Lower lobe of right lung (tissue), 2 donors: ENCODE data around the gene BANF1. TPM values are rescaled to one million over a fixed set of nuclear protein-coding genes. Genes with fewer than 3 reads are reported as not detected.

Source experiments
- ATAC-seq, 2 donors: fragments of 200-7000 bp; cut with Tn5 transposase; one replicate each; pipeline ENCODE4 v1.9.1; 2020 to 2022; ENCODE audit warnings: mild to moderate bottlenecking in 2 of 2, moderate library complexity in 2 of 2
- DNase-seq: peaks from one replicate; pipeline ENCODE4 v3.0.0-alpha.2; 2020
- H3K27ac ChIP-seq: fragments of 200-600 bp; one replicate; pipeline ENCODE4 v1.8.0; 2022
- H3K27me3 ChIP-seq: fragments of 200-600 bp; one replicate; pipeline ENCODE4 v1.8.0; 2022; ENCODE audit warnings: low read depth
- H3K36me3 ChIP-seq: fragments of 200-600 bp; one replicate; pipeline ENCODE4 v1.8.0; 2022; ENCODE audit warnings: mild to moderate bottlenecking
- H3K4me1 ChIP-seq: fragments of 200-600 bp; one replicate; pipeline ENCODE4 v1.8.0; 2022
- H3K4me3 ChIP-seq: fragments of 200-600 bp; one replicate; pipeline ENCODE4 v1.8.0; 2022; ENCODE audit warnings: mild to moderate bottlenecking
- H3K9me3 ChIP-seq: fragments of 200-600 bp; one replicate; pipeline ENCODE4 v1.8.0; 2022
- intact Hi-C: fragments of 100-400 bp; cut with DNase I; formaldehyde crosslinking; loops from one replicate; pipeline ENCODE4 v1.11.0; 2022
- total RNA-seq: library from RNA; stranded (reverse); fragmentation: NEBNext Ultra II Directional; extraction: Animal tissue kit (Norgen Biotek cat#: 25700); gene quantifications from one replicate; pipeline ENCODE4 v1.2.1, GENCODE V29; 2021
- TF ChIP-seq, protein P1 (sequence below): fragments of 200-600 bp; IDR thresholded peaks from one replicate; pipeline ENCODE4 v1.8.0; 2022; ENCODE audit warnings: antibody characterized with exemption, mild to moderate bottlenecking
- donor health status: DM: no; HTN: yes; CAD: no; lungs with severe emphysema.

BANF1 gene
- total RNA-seq, 1 donor from 2014 or later, result 156 TPM

GRCh38 chr11:66051766-66052663 is 49.7 kb downstream of the BANF1 start, which contains the start of gene SF3B2:
Gene SF3B2, plus strand, starts transcription at chr11:66052364. Its CDS starts 21 bp downstream, at chr11:66052385.
- peak; percentile 99 for ATAC-seq
- peaks cover 36% of the 10 kb centered on the region for H3K36me3 ChIP-seq
- intact Hi-C loops, result no loop called here
- peak within 1 kb of the TSS; percentile 92 for H3K27ac ChIP-seq
- TF ChIP-seq, protein P1, sequence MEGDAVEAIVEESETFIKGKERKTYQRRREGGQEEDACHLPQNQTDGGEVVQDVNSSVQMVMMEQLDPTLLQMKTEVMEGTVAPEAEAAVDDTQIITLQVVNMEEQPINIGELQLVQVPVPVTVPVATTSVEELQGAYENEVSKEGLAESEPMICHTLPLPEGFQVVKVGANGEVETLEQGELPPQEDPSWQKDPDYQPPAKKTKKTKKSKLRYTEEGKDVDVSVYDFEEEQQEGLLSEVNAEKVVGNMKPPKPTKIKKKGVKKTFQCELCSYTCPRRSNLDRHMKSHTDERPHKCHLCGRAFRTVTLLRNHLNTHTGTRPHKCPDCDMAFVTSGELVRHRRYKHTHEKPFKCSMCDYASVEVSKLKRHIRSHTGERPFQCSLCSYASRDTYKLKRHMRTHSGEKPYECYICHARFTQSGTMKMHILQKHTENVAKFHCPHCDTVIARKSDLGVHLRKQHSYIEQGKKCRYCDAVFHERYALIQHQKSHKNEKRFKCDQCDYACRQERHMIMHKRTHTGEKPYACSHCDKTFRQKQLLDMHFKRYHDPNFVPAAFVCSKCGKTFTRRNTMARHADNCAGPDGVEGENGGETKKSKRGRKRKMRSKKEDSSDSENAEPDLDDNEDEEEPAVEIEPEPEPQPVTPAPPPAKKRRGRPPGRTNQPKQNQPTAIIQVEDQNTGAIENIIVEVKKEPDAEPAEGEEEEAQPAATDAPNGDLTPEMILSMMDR, result no peak
- peak; percentile 100 for DNase-seq
- peak within 1 kb of the TSS; percentile 99 for H3K4me3 ChIP-seq
- no peaks in the 10 kb centered on the region for H3K9me3 ChIP-seq
- H3K27me3 ChIP-seq, result peaks cover 26% of the 10 kb centered on the region
- H3K4me1 ChIP-seq, result peaks cover 21% of the 10 kb centered on the region

GRCh38 chr11:66052664-66052982 is 50.3 kb downstream of the BANF1 start:
- Histone ChIP-seq H3K9me3 (no peaks in the 10 kb centered on the region), H3K4me3 (peak overlapping the region; percentile 99), H3K36me3 (peaks cover 42% of the 10 kb centered on the region), H3K27me3 (peaks cover 23% of the 10 kb centered on the region), H3K4me1 (peaks cover 21% of the 10 kb centered on the region), H3K27ac (peak overlapping the region; percentile 92)
- TF ChIP-seq, protein P1, result no peak
- intact Hi-C loops, result no loop called here
- DNase-seq, result no peak
- no peak for ATAC-seq

Other genes with a start within 250 kb of the BANF1 start
- 46.3 TPM for gene AP5B1, start 221.5 kb upstream of the BANF1 start, total RNA-seq
- 0.89 TPM for gene OVOL1, start 215.4 kb upstream of the BANF1 start, total RNA-seq
- 0.47 TPM for gene SNX32, start 168.5 kb upstream of the BANF1 start, total RNA-seq
- gene CFL1, start 144.3 kb upstream of the BANF1 start, total RNA-seq, result 647 TPM
- gene MUS81, start 142.1 kb upstream of the BANF1 start, total RNA-seq, result 52.8 TPM
- gene EFEMP2, start 129.7 kb upstream of the BANF1 start, total RNA-seq, result 53.9 TPM
- 20.6 TPM for gene CTSW, start 122.7 kb upstream of the BANF1 start, total RNA-seq
- gene FIBP, start 114.0 kb upstream of the BANF1 start, total RNA-seq, result 44.0 TPM
- 28.6 TPM for gene CCDC85B, start 111.8 kb upstream of the BANF1 start, total RNA-seq
- gene FOSL1, start 102.1 kb upstream of the BANF1 start, total RNA-seq, result 2.2 TPM
- 36.5 TPM for gene C11orf68, start 83.4 kb upstream of the BANF1 start, total RNA-seq
- 63.3 TPM for gene DRAP1, start 83.1 kb upstream of the BANF1 start, total RNA-seq
- gene TSGA10IP, start 57.0 kb upstream of the BANF1 start, total RNA-seq, result not detected
- gene SART1, start 40.8 kb upstream of the BANF1 start, total RNA-seq, result 51.0 TPM
- 29.0 TPM for gene EIF1AD, start 346 bp upstream of the BANF1 start, total RNA-seq
- 11.0 TPM for gene CST6, start 9.5 kb downstream of the BANF1 start, total RNA-seq
- 3.6 TPM for gene CATSPER1, start 24.0 kb downstream of the BANF1 start, total RNA-seq
- not detected for gene GAL3ST3, start 46.7 kb downstream of the BANF1 start, total RNA-seq
- 145 TPM for gene SF3B2, start 49.9 kb downstream of the BANF1 start, total RNA-seq
- 50.8 TPM for gene PACS1, start 67.8 kb downstream of the BANF1 start, total RNA-seq